ENCODE measurements around the gene ZSCAN12. TPM values are rescaled to one million over a fixed set of nuclear protein-coding genes. Genes with fewer than 3 reads are reported as not detected.

Gene ZSCAN12
- total RNA-seq, 1 donor from 2014 or later = 17.5 TPM

DNA sequence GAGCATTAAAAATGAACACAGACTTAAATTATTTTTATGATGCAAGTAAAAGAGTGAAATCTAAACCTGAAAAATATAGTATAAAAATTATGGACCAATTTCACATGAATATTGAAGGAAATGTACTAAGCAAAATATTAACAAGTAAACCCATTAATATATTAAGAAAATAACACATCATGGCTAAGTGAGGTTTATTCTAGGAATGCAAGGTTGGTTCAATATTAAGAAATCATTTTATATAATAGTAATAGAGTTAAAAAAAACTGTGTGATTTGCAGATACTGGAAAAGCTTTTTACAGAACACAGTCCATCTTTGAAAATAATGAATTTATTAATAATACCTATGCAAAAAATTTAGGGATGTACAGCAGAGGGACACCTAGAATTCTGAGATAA lies 20.9 kb downstream of the ZSCAN12 start:
- no peak overlapping the region for H3K4me3 Mint-ChIP-seq (ENCODE audit: low read depth)
- TF ChIP-seq, protein P1, sequence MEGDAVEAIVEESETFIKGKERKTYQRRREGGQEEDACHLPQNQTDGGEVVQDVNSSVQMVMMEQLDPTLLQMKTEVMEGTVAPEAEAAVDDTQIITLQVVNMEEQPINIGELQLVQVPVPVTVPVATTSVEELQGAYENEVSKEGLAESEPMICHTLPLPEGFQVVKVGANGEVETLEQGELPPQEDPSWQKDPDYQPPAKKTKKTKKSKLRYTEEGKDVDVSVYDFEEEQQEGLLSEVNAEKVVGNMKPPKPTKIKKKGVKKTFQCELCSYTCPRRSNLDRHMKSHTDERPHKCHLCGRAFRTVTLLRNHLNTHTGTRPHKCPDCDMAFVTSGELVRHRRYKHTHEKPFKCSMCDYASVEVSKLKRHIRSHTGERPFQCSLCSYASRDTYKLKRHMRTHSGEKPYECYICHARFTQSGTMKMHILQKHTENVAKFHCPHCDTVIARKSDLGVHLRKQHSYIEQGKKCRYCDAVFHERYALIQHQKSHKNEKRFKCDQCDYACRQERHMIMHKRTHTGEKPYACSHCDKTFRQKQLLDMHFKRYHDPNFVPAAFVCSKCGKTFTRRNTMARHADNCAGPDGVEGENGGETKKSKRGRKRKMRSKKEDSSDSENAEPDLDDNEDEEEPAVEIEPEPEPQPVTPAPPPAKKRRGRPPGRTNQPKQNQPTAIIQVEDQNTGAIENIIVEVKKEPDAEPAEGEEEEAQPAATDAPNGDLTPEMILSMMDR (IDR thresholded peaks at IDR 0.05; ENCODE audit: unreplicated experiment) = no peak
- H3K4me1 Mint-ChIP-seq (ENCODE audit: low read depth) = peaks cover 27% of the 10 kb centered on the region
- peaks cover 30% of the 10 kb centered on the region for H3K36me3 Mint-ChIP-seq (ENCODE audit: insufficient read depth)
- no peaks in the 10 kb centered on the region for H3K27me3 Mint-ChIP-seq
- no peak overlapping the region for H3K27ac Mint-ChIP-seq
- no peaks in the 10 kb centered on the region for H3K9me3 Mint-ChIP-seq (ENCODE audit: low read depth)
- no peak for DNase-seq (ENCODE audit: low spot score, unreplicated experiment)

DNA sequence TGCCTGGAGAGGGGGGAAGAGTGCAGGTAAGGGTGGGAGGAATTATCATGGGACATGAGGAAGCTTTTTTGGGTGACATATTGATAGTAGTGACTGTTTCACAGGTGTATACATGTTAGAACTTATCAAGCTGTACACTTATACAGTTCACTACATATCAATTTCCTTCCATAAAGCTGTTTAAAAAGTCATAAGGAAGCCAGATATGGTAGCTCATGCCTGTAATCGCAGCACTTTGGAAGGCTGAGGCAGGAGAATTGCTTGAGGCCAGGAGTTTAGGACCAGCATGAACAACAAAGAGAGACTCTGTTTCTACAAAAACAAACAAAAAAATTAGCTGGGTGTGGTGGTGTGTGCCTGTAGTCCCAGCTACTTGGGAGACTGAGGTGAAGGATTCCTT lies 21.7 kb downstream of the ZSCAN12 start:
- H3K27me3 Mint-ChIP-seq = no peaks in the 10 kb centered on the region
- no peak for DNase-seq (ENCODE audit: low spot score, unreplicated experiment)
- no peaks in the 10 kb centered on the region for H3K9me3 Mint-ChIP-seq (ENCODE audit: low read depth)
- peak overlapping the region; percentile 37 for H3K27ac Mint-ChIP-seq
- H3K4me1 Mint-ChIP-seq (ENCODE audit: low read depth) = peaks cover 22% of the 10 kb centered on the region
- no peak overlapping the region for H3K4me3 Mint-ChIP-seq (ENCODE audit: low read depth)
- peaks cover 30% of the 10 kb centered on the region for H3K36me3 Mint-ChIP-seq (ENCODE audit: insufficient read depth)
- TF ChIP-seq, protein P1 (IDR thresholded peaks at IDR 0.05; ENCODE audit: unreplicated experiment) = no peak

GRCh38 chr6:28373925-28374324 lies 25.6 kb downstream of the ZSCAN12 start:
- Mint-ChIP-seq H3K27ac (no peak overlapping the region), H3K4me3 (ENCODE audit: low read depth) (no peak overlapping the region), H3K27me3 (no peaks in the 10 kb centered on the region), H3K36me3 (ENCODE audit: insufficient read depth) (peaks cover 10% of the 10 kb centered on the region), H3K4me1 (ENCODE audit: low read depth) (peaks cover 4% of the 10 kb centered on the region), H3K9me3 (ENCODE audit: low read depth) (no peaks in the 10 kb centered on the region)
- TF ChIP-seq, protein P1 (IDR thresholded peaks at IDR 0.05; ENCODE audit: unreplicated experiment) = no peak
- DNase-seq (ENCODE audit: low spot score, unreplicated experiment) = no peak

DNA sequence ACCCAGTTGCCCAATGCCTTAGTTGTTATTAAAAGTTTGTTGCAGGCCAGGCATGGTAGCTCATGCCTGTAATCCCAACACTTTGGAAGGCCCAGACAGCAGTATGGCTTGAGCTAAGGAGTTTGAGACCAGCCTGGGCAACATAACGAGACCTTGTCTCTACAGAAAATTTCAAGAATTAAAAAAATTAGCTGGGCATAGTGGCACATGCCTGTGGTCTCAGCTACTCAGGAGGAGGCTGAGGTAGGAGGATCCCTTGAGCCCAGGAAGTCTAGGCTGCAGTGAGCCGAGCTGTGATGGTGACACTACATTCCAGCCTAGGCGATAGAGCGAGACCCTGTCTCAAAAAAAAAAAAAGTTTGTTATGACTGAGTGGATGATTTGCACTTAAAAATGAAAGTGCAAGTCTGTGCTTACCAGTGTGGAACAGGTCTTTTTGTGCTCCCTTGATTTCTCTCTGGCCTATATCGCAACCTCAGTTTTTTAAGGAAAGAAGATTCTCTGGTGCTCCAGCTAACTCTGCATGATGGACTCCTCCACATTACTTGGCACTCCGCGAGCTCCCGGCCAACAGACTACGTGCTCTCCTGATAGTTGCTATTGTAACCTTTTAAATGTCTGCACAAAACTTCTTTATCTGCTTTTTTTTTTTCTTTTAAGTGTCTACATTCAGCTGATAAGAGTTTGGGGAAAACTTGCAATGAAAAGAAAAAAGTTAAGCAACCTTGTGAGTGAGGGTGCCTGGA lies 27.7 kb downstream of the ZSCAN12 start:
- no peaks in the 10 kb centered on the region for H3K27me3 Mint-ChIP-seq
- no peak overlapping the region for H3K4me3 Mint-ChIP-seq (ENCODE audit: low read depth)
- no peak for DNase-seq (ENCODE audit: low spot score, unreplicated experiment)
- peaks cover 4% of the 10 kb centered on the region for H3K4me1 Mint-ChIP-seq (ENCODE audit: low read depth)
- TF ChIP-seq, protein P1 (IDR thresholded peaks at IDR 0.05; ENCODE audit: unreplicated experiment) = no peak
- H3K36me3 Mint-ChIP-seq (ENCODE audit: insufficient read depth) = peaks cover 9% of the 10 kb centered on the region
- H3K27ac Mint-ChIP-seq = peak overlapping the region; percentile 64
- H3K9me3 Mint-ChIP-seq (ENCODE audit: low read depth) = no peaks in the 10 kb centered on the region

DNA sequence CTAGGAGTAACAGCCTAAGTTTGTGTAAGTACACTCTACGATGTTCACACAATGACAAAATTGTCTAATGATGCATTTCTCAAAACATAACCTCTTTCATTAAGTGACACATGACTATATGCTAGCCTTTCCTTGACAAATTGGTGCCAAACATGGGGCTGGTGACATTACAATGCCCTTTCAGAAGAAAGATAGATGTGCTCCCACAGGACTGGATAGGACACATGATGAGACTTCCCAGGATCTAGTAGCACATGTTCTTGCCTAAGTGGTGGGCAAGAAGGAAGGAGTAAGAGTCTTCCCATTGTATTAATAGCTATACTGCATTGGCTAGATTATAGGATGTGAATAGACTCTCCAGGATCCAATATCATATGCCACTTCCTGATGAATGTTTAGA lies 28.3 kb downstream of the ZSCAN12 start:
- no peaks in the 10 kb centered on the region for H3K9me3 Mint-ChIP-seq (ENCODE audit: low read depth)
- H3K27me3 Mint-ChIP-seq = no peaks in the 10 kb centered on the region
- H3K4me3 Mint-ChIP-seq (ENCODE audit: low read depth) = no peak overlapping the region
- H3K27ac Mint-ChIP-seq = no peak overlapping the region
- H3K36me3 Mint-ChIP-seq (ENCODE audit: insufficient read depth) = peaks cover 14% of the 10 kb centered on the region
- TF ChIP-seq, protein P1 (IDR thresholded peaks at IDR 0.05; ENCODE audit: unreplicated experiment) = no peak
- no peak for DNase-seq (ENCODE audit: low spot score, unreplicated experiment)
- H3K4me1 Mint-ChIP-seq (ENCODE audit: low read depth) = peaks cover 4% of the 10 kb centered on the region
